Prostate gland (tissue), 2 donors: ENCODE data around the gene PAPSS2.

ENCODE experiments used
- POLR2AphosphoS5 ChIP-seq: sonication (generic); formaldehyde crosslinking; IDR thresholded peaks from one replicate; pipeline ENCODE4 v1.6.1; 2017; ENCODE audit warnings: antibody characterized with exemption
- TF ChIP-seq, protein P1 (sequence below), 4 experiments: fragments of 200-600 bp in 2 of 4; fragments of 450-650 bp in 2 of 4; sonication (generic) in 2 of 4; IDR thresholded peaks; 1 replicate in 3 of 4; 2 replicates in 1 of 4; pipeline ENCODE4 v1.5.1; 2016 to 2019; ENCODE audit warnings: antibody characterized with exemption in 4 of 4, mild to moderate bottlenecking in 2 of 4, moderate library complexity in 2 of 4

DNA sequence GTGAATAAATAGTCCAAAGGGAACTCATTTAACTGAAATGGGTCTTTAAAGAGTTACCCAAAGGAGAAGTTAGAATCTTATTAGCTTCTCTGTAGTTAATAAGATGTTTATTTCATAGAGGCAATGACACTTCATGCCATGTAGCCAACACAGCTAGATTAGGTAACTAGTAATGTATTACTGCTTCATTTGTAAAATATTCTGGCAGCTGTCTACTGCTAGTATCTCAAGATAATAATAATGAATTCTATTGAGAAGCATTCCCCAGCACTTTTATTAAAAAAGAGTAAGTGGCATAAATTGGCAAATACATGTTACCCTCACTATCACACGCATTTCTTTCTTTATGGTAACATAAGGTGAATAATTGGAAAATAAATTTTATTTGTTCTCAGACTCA, 10.1 kb downstream of the PAPSS2 start:
- TF ChIP-seq, protein P1, sequence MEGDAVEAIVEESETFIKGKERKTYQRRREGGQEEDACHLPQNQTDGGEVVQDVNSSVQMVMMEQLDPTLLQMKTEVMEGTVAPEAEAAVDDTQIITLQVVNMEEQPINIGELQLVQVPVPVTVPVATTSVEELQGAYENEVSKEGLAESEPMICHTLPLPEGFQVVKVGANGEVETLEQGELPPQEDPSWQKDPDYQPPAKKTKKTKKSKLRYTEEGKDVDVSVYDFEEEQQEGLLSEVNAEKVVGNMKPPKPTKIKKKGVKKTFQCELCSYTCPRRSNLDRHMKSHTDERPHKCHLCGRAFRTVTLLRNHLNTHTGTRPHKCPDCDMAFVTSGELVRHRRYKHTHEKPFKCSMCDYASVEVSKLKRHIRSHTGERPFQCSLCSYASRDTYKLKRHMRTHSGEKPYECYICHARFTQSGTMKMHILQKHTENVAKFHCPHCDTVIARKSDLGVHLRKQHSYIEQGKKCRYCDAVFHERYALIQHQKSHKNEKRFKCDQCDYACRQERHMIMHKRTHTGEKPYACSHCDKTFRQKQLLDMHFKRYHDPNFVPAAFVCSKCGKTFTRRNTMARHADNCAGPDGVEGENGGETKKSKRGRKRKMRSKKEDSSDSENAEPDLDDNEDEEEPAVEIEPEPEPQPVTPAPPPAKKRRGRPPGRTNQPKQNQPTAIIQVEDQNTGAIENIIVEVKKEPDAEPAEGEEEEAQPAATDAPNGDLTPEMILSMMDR (IDR thresholded peaks at IDR 0.05): no peak
- TF ChIP-seq POLR2AphosphoS5: no peak
